WTC11 (cell line): Measurements from ENCODE around the gene MFGE8.

Experiments
- ARID4B ChIP-seq: sonication (generic); formaldehyde crosslinking; IDR thresholded peaks from 2 replicates; pipeline ENCODE4 v1.8.0; 2023; ENCODE audit warnings: missing genetic modification reagents, mild to moderate bottlenecking, borderline replicate concordance
- CREB1 ChIP-seq: sonication (generic); formaldehyde crosslinking; IDR thresholded peaks from 2 replicates; pipeline ENCODE4 v1.8.0; 2023; ENCODE audit warnings: mild to moderate bottlenecking, missing genetic modification reagents
- RELA ChIP-seq: sonication (generic); formaldehyde crosslinking; IDR thresholded peaks from 2 replicates; pipeline ENCODE4 v1.8.1; 2022; ENCODE audit warnings: missing genetic modification reagents, mild to moderate bottlenecking, borderline replicate concordance
- TF ChIP-seq, protein P1 (sequence below): fragments of 200-600 bp; IDR thresholded peaks from 2 replicates; pipeline ENCODE4 v1.8.0; 2022; ENCODE audit warnings: antibody characterized with exemption

- TF ChIP-seq, protein P1, sequence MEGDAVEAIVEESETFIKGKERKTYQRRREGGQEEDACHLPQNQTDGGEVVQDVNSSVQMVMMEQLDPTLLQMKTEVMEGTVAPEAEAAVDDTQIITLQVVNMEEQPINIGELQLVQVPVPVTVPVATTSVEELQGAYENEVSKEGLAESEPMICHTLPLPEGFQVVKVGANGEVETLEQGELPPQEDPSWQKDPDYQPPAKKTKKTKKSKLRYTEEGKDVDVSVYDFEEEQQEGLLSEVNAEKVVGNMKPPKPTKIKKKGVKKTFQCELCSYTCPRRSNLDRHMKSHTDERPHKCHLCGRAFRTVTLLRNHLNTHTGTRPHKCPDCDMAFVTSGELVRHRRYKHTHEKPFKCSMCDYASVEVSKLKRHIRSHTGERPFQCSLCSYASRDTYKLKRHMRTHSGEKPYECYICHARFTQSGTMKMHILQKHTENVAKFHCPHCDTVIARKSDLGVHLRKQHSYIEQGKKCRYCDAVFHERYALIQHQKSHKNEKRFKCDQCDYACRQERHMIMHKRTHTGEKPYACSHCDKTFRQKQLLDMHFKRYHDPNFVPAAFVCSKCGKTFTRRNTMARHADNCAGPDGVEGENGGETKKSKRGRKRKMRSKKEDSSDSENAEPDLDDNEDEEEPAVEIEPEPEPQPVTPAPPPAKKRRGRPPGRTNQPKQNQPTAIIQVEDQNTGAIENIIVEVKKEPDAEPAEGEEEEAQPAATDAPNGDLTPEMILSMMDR: no peak
- TF ChIP-seq CREB1 (CRISPR knock-in tag) (no peak), ARID4B (no peak), RELA (CRISPR knock-in tag) (no peak)
Observed at GRCh38 chr15:88949734-88950400, 36.7 kb upstream of the MFGE8 start.
